NOMO-1 (cell line): ENCODE data around the gene MLN.

Experiments used
- DNase-seq, 2 experiments: peaks; one replicate each; lab custom pipeline; 2025; ENCODE audit not compliant: unreplicated experiment in 2 of 2; lab: John Stamatoyannopoulos, UW

MLN gene

DNA sequence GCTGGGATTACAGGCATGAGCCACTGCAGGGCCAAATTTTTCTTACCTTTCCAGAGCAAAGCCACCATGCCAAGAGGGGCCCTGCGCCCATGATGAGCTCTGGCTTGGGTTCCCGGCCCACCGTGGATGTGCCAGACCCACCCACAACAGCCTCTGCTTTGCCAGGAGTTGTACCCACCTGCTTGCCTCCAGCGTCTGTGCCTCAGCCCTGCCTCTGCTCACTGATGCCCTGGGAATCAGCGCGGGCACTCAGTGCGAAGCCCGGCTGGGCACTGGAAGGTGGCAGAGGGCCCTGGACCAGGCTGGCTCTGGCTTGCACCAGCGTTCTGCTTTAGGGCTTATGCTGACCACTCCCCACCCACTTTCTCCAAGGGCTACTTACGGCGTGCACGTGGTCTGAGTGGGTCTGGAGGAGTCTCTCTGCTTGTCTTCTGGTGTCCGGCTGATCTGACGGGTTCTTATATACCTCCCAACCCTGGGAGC lies at the start of gene MLN:
TSS of gene MLN (minus strand) at position 433 of the 483 bp plus-strand sequence. CDS start 2,840 bp downstream, outside the sequence.
- DNase-seq = no peak

DNA sequence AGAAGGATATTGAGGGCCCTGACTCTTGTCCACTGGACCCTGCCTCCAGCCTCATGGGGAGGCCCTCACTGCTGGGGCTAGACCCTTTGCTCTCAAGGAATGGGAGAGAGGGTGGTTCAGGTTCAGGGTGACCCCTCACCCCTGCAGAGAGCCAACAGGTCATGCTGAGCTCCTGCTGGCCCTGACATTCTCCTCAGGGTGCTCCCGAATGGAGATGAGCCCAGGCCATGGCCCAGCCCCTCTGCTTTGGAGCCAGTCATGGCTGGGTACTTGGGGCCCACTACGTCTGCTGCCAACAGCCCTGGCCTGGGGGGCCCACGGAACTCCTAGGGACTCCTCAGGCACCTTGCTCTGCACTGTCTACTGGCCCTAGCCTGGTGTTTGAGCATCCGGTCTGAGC lies 49.2 kb upstream of the MLN start:
- no peak for DNase-seq

GRCh38 chr6:33851959-33852358 lies 48.2 kb upstream of the MLN start:
- no peak for DNase-seq

- DNase-seq = no peak
These were observed 47.2 kb upstream of the MLN start for GRCh38 chr6:33850869-33851541.

GRCh38 chr6:33850296-33850695 lies 46.5 kb upstream of the MLN start:
- DNase-seq = no peak

DNA sequence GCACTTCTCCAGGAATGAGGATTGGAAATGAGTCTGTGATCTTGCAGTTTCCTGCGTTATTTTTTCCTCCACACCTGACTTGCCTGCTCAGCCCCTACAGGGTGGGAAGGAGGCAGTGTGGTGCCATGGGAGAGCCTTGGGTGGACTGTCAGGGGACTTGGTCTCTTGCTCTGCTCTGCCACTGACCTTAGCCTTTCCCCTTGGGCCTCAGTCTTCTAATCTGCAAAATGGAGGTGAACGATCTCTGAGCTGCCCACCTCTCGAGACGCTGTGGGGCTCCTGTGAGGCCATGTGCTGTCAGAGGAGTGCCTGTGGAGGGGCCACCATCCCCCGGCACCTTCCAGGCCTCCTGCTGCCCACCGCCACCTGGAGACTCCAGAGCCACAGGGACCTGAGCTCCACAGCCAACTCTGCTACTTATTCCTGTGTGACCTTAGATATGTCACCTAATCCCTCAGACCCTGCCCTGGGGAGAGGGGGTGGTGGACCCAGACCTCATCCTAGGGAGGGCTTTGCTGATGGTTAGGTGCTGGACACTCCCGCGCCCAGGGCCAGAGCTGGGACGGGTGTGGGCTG lies 45.8 kb upstream of the MLN start:
- no peak for DNase-seq

DNA sequence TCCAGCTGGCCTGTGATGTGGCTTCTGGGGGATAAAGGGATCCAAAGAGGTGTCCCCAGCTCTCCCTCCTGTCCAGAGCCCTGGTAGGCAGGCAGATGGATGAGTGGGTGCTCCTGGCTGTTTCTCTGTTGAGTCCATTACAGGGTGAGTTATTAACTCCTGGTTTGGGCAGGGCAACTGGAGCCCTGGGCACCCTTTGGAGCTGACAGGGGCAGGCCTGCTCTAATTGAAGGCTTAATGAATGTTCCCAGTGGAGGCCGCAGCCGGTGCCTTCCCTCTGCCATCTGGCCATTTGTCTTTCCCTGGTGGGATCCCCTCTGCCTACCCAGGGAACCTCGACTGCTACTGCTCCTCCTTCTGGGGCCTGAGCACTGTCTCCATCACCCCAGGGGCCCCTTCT lies 44.7 kb upstream of the MLN start:
- no peak for DNase-seq

DNA sequence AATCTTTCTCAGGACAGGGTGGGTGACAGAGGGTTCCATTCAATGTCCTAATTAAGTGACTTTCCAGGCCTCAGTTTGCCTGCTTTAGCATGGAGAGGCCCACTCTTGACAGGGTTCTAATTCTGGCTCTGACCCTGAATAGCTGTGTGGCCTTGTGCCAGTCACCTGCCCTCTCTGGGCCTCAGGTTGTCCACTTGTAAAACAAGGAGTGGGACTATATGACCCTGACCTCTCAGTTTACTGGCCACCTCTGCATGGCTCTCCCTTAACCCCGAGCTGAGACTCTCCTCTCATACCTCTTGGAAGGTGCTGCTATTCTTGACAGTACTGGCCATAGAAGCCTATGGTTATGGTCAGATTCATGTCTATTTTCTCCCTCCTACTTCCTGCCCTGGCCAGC lies 44.1 kb upstream of the MLN start:
- DNase-seq = no peak

DNA sequence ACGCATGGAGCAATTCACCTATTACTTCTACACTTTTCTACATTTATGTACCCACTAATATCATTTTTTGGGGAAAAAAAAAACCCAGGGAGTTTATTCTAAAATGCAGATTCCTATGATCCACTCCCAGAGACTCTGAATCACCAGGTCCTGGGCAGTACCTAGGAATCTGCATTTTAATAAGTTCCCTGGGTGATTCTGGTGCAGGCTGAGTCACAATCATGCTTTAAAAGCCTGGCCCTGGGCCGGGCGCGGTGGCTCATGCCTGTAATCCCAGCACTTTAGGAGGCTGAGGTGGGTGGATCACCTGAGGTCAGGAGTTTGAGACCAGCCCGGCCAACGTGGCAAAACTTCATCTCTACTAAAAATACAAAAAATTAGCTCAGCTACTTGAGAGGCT lies 43.3 kb upstream of the MLN start:
- no peak for DNase-seq

DNA sequence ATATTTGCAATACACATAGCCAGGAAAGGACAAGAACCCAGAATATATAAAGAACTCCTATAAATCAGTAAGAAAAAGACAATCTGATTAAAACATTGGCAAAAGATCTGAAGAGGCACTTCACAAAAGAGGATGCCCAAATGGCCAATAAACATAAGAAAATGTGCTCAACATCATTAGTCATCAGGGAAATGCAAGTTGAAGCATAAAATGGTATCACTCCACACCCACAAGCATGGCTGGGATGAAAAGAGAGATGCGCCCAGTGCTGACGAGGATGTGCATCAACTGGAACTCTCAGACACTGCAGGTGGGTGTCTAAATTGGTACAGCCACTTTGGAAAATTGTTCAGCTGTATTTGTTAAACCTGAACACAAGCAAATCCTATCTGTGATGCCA lies 42.4 kb upstream of the MLN start:
- no peak for DNase-seq

- DNase-seq = no peak
These were observed 41.4 kb upstream of the MLN start for GRCh38 chr6:33845031-33845745.

GRCh38 chr6:33843131-33844121 lies 39.6 kb upstream of the MLN start:
- DNase-seq = no peak

DNA sequence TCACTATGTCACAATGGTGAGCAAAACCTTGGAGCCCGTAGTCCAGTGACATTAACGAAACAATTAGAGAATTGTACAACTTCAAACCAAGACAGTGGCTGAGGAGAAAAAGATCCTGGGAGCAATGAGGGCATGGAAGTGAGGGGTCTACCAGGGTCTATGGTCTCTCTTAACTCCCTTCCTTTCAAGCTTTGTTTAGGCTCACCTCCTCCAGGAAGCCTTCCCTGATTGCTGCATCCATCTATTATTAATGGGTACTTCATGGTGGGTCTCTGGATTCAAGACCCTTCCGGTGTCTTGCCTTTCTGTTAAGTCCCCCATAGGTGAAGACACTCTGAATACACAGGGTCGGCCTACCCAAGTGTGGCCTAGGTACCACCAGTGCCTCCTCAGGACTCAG lies 38.1 kb upstream of the MLN start:
- DNase-seq = no peak

- no peak for DNase-seq
These were observed 37.3 kb upstream of the MLN start for GRCh38 chr6:33841070-33841469.

- DNase-seq = peak; percentile 86 to 93
These were observed 36.5 kb upstream of the MLN start for GRCh38 chr6:33840048-33840926.

DNA sequence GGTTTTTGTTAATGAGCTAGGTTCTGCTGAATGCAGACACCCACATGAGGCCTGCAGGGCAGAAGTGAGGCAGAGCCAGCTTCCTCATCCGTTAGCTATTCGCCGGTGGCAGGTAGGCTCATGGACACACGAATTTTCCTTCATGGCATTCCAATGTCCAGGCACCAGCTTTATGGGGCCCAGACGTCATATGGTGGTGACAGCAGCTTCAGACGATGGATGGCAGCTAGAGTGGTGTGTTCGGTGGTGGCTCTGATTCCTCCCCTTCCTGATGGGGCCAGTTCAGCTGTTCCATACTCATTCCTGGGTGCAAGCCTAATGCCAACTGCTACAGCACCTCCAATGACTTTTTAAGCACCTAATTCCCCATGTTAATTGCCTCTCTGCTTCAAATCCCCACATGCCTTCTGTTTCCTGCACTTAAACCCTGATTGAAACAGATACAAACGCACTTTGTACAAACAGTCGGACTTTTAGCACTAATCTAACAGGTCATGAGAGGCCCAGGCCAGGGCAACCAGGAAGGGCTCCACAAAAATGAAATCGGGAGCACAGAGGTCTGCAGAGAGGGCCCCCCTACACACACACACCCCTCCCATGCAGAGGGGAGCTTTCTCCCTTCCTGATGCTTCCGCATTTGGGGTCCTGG lies 35.7 kb upstream of the MLN start:
- no peak for DNase-seq

- no peak for DNase-seq
These were observed 35.2 kb upstream of the MLN start for GRCh38 chr6:33838983-33839382.

DNA sequence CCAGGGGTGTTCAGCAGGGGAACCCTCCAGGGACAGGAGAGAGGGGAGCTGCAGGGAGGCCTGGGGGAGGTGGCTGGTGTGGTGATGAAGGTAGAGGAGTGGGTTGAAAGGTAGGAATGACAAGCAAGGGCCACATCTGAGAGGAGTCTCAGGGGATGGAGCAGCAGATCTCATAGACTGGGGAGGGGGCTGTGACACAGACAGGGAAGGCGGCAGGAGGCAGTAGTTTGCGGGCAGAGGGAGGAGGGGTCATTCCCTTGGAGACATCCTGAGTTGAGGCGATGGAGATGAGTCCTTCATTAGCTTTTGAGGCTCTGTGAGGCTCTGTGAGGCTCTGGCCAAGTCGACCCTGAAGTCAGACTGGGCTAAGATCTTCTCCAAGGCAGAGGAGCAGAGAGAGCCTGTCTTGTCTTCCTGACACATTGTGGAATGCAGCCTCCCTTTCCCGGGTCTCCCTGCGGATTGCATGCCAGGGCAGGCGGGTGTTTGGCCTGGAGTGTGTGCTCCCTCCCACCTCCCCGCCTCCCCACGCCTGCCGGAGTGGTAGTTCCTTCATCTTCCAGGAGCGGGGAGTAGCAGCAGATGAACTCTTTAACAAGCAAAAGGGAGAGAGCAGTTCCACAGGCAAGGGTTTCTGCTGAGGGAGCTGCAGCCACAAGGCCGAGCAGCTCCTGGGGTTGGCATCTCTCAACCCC lies 34.3 kb upstream of the MLN start:
- DNase-seq = no peak
